Neural progenitor cell (in vitro differentiated cells): ENCODE data around the gene ISCA2.

Source experiments
- CTCF ChIP-seq: fragments of 200-600 bp; sonication (generic); IDR thresholded peaks from 2 replicates; pipeline ENCODE4 v1.5.1; 2017; ENCODE audit warnings: antibody characterized with exemption, mild to moderate bottlenecking
- EZH2 ChIP-seq: fragments of 200-600 bp; sonication (generic); IDR thresholded peaks from 2 replicates; pipeline ENCODE4 v1.6.1; 2017; ENCODE audit warnings: antibody characterized with exemption, mild to moderate bottlenecking, moderate library complexity
- EZH2phosphoT487 ChIP-seq: fragments of 200-600 bp; sonication (generic); IDR thresholded peaks from 2 replicates; pipeline ENCODE4 v1.6.1; 2017; ENCODE audit warnings: antibody characterized with exemption

- no peak for TF ChIP-seq CTCF
- no peak for TF ChIP-seq EZH2phosphoT487
- no peak for TF ChIP-seq EZH2
These were observed 13.5 kb downstream of the ISCA2 start for GRCh38 chr14:74507085-74507484.
